ENCODE data around the gene MBD5.
"Not testable (repeated sequence)": the region's sequence is repeated elsewhere in the genome, so short reads cannot be mapped to it uniquely, and the experiment has no call there.

Gene MBD5

DNA sequence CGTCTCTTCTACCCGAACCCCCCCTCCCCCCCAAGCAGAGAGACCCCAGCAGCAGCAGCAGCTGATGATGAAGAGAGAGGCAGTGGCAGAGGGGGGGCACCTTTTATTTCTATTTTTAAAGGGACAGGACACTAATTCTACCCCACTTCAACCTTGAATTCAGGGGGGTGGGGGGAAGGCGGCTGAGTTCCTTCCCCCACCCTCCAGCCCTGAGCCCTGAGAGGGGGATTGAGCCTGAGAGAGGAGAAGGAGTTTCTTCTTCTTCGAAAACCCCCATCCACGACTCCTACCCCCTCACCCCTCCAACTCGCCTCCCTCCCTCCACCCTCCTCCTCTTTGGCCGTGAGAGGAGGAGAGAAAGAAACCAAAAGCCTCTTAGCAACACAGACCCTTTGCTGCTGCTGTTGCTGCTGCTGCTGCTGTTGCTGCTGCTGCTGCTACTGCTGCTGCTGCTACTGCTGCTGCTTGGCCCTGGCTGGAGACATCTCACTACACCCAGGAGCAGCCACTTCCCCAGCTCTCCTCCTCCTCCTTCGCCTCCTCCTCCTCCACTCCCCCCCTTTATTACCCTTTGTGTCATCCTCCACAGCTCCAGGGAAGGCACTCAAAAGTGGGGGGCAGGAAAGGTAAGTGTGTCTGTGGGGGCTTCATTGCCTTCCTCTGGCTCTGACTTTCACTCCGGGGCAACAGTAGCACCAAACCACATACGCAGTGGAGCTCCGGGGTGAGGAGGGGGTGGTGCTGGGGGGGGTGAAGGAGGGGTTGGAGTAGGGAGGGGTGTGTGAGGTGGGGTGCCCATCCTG is at the start of gene MBD5:
TSS of gene MBD5 (plus strand) at position 33 of the 803 bp plus-strand sequence.
- H3K4me3 ChIP-seq, result peak within 1 kb of the TSS; percentile 62
- 0 out of 2 replicates have a peak, but pooled peaks cover 3% of the 10 kb centered on the region for H3K36me3 ChIP-seq (replicated peaks)
- DNase-seq (ENCODE audit: low spot score in 2 of 2), result peak; percentile 59 to 77
- H3K4me1 ChIP-seq, result peaks cover 16% of the 10 kb centered on the region
- H3K27me3 ChIP-seq (ENCODE audit: low read depth), result no peaks in the 10 kb centered on the region
- H3K9me3 ChIP-seq, result no peaks in the 10 kb centered on the region
- in situ Hi-C loops (cut with MboI; ENCODE audit: low sequenced_read_pairs), result no loop called here

DNA sequence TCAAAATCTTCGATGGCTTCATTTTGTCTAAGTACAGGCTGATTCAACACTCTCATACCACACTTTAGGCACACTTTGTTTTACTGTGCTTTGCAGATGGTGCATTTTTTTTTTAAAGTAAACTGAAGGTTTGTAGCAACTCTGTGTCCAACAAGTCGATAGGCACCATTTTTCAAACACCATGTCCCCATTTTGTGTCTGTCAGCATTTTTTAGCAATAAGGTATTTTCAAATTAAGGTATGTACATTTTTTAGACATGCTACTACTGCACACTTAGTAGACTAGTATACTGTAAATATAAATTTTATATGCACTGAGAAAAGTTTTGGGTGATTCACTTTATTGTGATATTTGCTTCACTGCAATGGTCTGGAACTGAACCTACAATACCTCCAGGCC is 44.8 kb upstream of the MBD5 start:
- Histone ChIP-seq H3K4me1 (peaks cover 16% of the 10 kb centered on the region), H3K9me3 (no peaks in the 10 kb centered on the region), H3K27me3 (ENCODE audit: low read depth) (no peaks in the 10 kb centered on the region), H3K4me3 (no peak overlapping the region), H3K36me3 (replicated peaks) (peaks cover 3% of the 10 kb centered on the region; the same call in 1 of the 2 replicates)
- no peak for DNase-seq (ENCODE audit: low spot score in 2 of 2)
- in situ Hi-C loops (cut with MboI; ENCODE audit: low sequenced_read_pairs), result loop anchor here (25.0 kb wide), 1 partner anchor 536 kb away; no protein-coding TSS in a partner anchor

- Histone ChIP-seq H3K9me3 (no peaks in the 10 kb centered on the region), H3K4me1 (peaks cover 16% of the 10 kb centered on the region), H3K36me3 (replicated peaks) (peaks cover 3% of the 10 kb centered on the region; the same call in 1 of the 2 replicates), H3K27me3 (ENCODE audit: low read depth) (no peaks in the 10 kb centered on the region), H3K4me3 (no peak overlapping the region)
- in situ Hi-C loops (cut with MboI; ENCODE audit: low sequenced_read_pairs), result loop anchor here (25.0 kb wide), 1 partner anchor 535 kb away; no protein-coding TSS in a partner anchor
- DNase-seq (ENCODE audit: low spot score in 2 of 2), result no peak
Observed at GRCh38 chr2:147977679-147978078, 43.2 kb upstream of the MBD5 start.

- in situ Hi-C loops (cut with MboI; ENCODE audit: low sequenced_read_pairs), result loop anchor here (25.0 kb wide), 1 partner anchor 531 kb away; no protein-coding TSS in a partner anchor
- Histone ChIP-seq H3K9me3 (no peaks in the 10 kb centered on the region), H3K4me1 (peaks cover 3% of the 10 kb centered on the region), H3K27me3 (ENCODE audit: low read depth) (no peaks in the 10 kb centered on the region), H3K36me3 (replicated peaks) (no peaks in the 10 kb centered on the region), H3K4me3 (no peak overlapping the region)
- no peak for DNase-seq (ENCODE audit: low spot score in 2 of 2)
Observed at GRCh38 chr2:147980940-147981528, 39.9 kb upstream of the MBD5 start.

DNA sequence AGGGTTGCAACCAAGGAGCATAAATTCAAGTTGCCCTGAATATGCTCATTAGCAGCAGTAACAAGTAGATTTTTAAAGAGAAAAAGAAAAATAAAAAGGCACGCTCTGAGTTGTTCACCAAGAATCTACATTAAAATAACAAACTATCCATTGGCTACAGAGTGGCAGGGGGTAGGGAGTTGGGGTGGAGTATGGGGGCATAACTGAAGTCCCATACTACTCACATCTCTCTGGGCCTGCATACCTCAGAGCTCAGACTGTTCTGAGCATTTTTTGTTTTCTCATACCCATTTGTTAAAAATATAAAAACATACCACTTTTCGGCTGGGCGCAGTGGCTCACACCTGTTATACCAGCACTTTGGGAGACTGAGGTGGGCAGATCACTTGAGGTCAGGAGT is 31.8 kb upstream of the MBD5 start:
- Histone ChIP-seq H3K4me1 (no peaks in the 10 kb centered on the region), H3K4me3 (no peak overlapping the region), H3K9me3 (no peaks in the 10 kb centered on the region), H3K36me3 (replicated peaks) (no peaks in the 10 kb centered on the region), H3K27me3 (ENCODE audit: low read depth) (no peaks in the 10 kb centered on the region)
- no peak for DNase-seq (ENCODE audit: low spot score in 2 of 2)
- in situ Hi-C loops (cut with MboI; ENCODE audit: low sequenced_read_pairs), result loop anchor here (25.0 kb wide), 1 partner anchor 523 kb away; no protein-coding TSS in a partner anchor

GRCh38 chr2:147989809-147990403 is 31.0 kb upstream of the MBD5 start:
- in situ Hi-C loops (cut with MboI; ENCODE audit: low sequenced_read_pairs), result loop anchor here (25.0 kb wide), 1 partner anchor 522 kb away; no protein-coding TSS in a partner anchor
- no peaks in the 10 kb centered on the region for H3K27me3 ChIP-seq (ENCODE audit: low read depth)
- H3K4me1 ChIP-seq, result no peaks in the 10 kb centered on the region
- H3K4me3 ChIP-seq, result no peak overlapping the region
- H3K9me3 ChIP-seq, result no peaks in the 10 kb centered on the region
- H3K36me3 ChIP-seq (replicated peaks), result no peaks in the 10 kb centered on the region
- peak; percentile 17 to 71 for DNase-seq (ENCODE audit: low spot score in 2 of 2)

- peaks cover 11% of the 10 kb centered on the region for H3K4me1 ChIP-seq
- not testable (repeated sequence) for H3K9me3 ChIP-seq; H3K27me3 ChIP-seq (ENCODE audit: low read depth); H3K36me3 ChIP-seq (replicated peaks); DNase-seq (ENCODE audit: low spot score in 2 of 2); H3K4me3 ChIP-seq
- in situ Hi-C loops (cut with MboI; ENCODE audit: low sequenced_read_pairs), result loop anchor here (25.0 kb wide), 1 partner anchor 517 kb away; no protein-coding TSS in a partner anchor
Observed at GRCh38 chr2:147994965-147995364, 25.9 kb upstream of the MBD5 start.

DNA sequence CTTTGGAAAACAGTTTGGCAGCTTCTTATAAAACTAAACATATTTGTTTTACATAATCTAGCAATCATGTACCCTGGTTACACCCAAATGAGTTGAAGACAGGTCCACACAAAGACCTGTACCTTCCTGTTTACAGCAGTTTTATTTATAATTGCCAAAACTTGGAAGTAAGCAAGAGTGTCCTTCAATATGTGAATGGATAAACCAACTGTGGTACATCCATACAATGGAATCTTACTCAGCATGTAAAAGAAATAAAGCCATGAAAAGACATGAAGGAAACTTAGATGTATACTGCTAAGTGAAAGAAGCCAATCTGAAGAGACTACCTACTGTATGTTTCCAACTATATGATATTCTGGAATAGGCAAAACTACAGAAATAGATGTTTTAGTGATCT is 24.1 kb upstream of the MBD5 start:
- Histone ChIP-seq H3K4me1 (peaks cover 16% of the 10 kb centered on the region), H3K4me3 (no peak overlapping the region), H3K36me3 (replicated peaks) (no peaks in the 10 kb centered on the region), H3K9me3 (no peaks in the 10 kb centered on the region; the same call in 1 of the 2 replicates), H3K27me3 (ENCODE audit: low read depth) (no peaks in the 10 kb centered on the region)
- no peak for DNase-seq (ENCODE audit: low spot score in 2 of 2)
- in situ Hi-C loops (cut with MboI; ENCODE audit: low sequenced_read_pairs), result loop anchor here (25.0 kb wide), 1 partner anchor 515 kb away; no protein-coding TSS in a partner anchor

- H3K9me3 ChIP-seq, result peaks cover 3% of the 10 kb centered on the region; the same call in 1 of the 2 replicates
- H3K4me1 ChIP-seq, result peaks cover 16% of the 10 kb centered on the region
- no peak for DNase-seq (ENCODE audit: low spot score in 2 of 2)
- H3K36me3 ChIP-seq (replicated peaks), result no peaks in the 10 kb centered on the region
- in situ Hi-C loops (cut with MboI; ENCODE audit: low sequenced_read_pairs), result loop anchor here (25.0 kb wide), 1 partner anchor 514 kb away; no protein-coding TSS in a partner anchor
- no peak overlapping the region for H3K4me3 ChIP-seq
- H3K27me3 ChIP-seq (ENCODE audit: low read depth), result no peaks in the 10 kb centered on the region
Observed at GRCh38 chr2:147998203-147998602, 22.7 kb upstream of the MBD5 start.

- in situ Hi-C loops (cut with MboI; ENCODE audit: low sequenced_read_pairs), result loop anchor here (25.0 kb wide), 1 partner anchor 513 kb away; no protein-coding TSS in a partner anchor
- Histone ChIP-seq H3K27me3 (ENCODE audit: low read depth) (no peaks in the 10 kb centered on the region), H3K9me3 (peaks cover 3% of the 10 kb centered on the region; the same call in 1 of the 2 replicates), H3K4me3 (no peak overlapping the region), H3K4me1 (peaks cover 16% of the 10 kb centered on the region), H3K36me3 (replicated peaks) (no peaks in the 10 kb centered on the region)
- DNase-seq (ENCODE audit: low spot score in 2 of 2), result peak in 1 of 2 experiments; percentile 72
Observed at GRCh38 chr2:147999126-147999525, 21.8 kb upstream of the MBD5 start.

GRCh38 chr2:148000095-148000494 is 20.8 kb upstream of the MBD5 start:
- Histone ChIP-seq H3K4me1 (peaks cover 16% of the 10 kb centered on the region), H3K36me3 (replicated peaks) (no peaks in the 10 kb centered on the region), H3K4me3 (no peak overlapping the region), H3K27me3 (ENCODE audit: low read depth) (no peaks in the 10 kb centered on the region), H3K9me3 (peaks cover 3% of the 10 kb centered on the region; the same call in 1 of the 2 replicates)
- DNase-seq (ENCODE audit: low spot score in 2 of 2), result no peak
- in situ Hi-C loops (cut with MboI; ENCODE audit: low sequenced_read_pairs), result no loop called here

- H3K27me3 ChIP-seq (ENCODE audit: low read depth); DNase-seq (ENCODE audit: low spot score in 2 of 2); H3K4me3 ChIP-seq; H3K36me3 ChIP-seq (replicated peaks); H3K9me3 ChIP-seq; in situ Hi-C loops (cut with MboI; ENCODE audit: low sequenced_read_pairs): not testable (repeated sequence)
- peaks cover 16% of the 10 kb centered on the region for H3K4me1 ChIP-seq
Observed at GRCh38 chr2:148002420-148002819, 18.5 kb upstream of the MBD5 start.

GRCh38 chr2:148006249-148007007 is 14.5 kb upstream of the MBD5 start:
- in situ Hi-C loops (cut with MboI; ENCODE audit: low sequenced_read_pairs), result no loop called here
- no peaks in the 10 kb centered on the region for H3K27me3 ChIP-seq (ENCODE audit: low read depth)
- no peaks in the 10 kb centered on the region for H3K36me3 ChIP-seq (replicated peaks)
- no peak for DNase-seq (ENCODE audit: low spot score in 2 of 2)
- H3K4me3 ChIP-seq, result no peak overlapping the region
- H3K9me3 ChIP-seq, result peaks cover 12% of the 10 kb centered on the region; the same call in 1 of the 2 replicates
- no peaks in the 10 kb centered on the region for H3K4me1 ChIP-seq
